ENCODE data around the gene TSBP1.

The TSBP1 gene

DNA sequence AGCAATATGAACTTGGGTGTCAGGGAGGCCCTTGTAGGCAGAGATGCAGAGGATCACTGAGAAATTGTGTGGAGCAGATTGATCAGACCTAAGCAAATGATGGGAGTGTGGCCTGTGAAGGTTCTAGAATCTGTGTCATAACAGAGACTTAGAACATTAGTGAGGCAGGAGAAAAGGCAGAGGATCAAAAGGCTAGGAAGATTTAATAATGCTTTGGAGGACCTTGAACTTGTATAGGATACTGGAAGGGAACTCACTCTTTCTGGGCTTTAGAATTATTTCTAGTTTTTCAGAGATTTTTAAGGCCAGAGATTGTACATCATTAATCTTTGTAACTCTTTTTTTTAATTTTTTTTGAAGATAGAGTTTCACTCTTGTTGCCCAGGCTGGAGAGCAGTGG is at the start of gene TSBP1:
Gene TSBP1 (minus strand): TSS at position 101 of the 400 bp plus-strand sequence. CDS start 197 bp downstream, outside the sequence.
- DNase-seq (ENCODE audit: low spot score), result no peak

DNA sequence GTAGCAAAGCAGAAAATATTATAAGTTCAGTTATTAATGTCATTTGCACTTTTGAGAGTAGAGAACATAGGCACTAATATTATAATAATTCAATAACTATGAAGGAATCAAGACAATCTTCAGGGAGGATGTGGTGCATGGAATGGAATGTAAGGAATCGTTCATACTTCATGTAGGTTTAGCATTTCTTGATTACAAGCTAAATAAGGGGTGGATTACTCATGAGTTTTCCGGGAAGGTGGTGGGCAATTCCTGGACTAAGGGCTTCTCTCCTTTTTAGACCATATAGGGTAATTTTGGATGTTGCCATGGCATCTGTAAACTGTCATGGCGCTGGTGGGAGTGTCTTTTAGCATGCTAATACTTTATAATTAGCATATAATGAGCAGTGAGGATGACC is 44.3 kb upstream of the TSBP1 start:
- no peak for DNase-seq (ENCODE audit: low spot score)

DNA sequence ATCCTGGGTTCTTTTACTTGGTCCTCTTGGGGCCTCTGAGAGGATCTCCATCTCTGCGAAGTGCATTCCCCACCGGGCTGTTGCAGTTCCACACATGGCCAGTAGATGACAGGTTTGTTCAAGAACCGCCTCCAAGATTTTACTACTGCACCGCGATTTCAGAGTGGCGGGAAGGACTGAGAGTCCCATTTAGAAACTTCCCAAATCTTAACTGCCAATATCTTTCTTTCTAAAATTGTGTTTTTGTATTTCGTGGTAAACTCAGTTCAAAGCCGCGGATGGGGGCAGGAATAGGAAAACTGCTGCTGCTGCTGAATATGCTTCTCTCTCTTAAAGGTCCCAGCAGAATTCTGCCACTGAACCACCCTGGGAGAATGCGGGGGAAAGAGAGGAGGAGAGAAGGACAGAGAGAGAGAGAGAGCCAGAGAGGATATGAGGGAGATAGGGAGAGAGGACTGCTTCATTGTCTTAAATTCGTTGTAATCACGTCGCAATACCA is 43.9 kb upstream of the TSBP1 start:
- DNase-seq (ENCODE audit: low spot score), result peak; percentile 72

- peak; percentile 89 for DNase-seq (ENCODE audit: low spot score)
Observed at GRCh38 chr6:32413427-32414047, 41.8 kb upstream of the TSBP1 start.

DNA sequence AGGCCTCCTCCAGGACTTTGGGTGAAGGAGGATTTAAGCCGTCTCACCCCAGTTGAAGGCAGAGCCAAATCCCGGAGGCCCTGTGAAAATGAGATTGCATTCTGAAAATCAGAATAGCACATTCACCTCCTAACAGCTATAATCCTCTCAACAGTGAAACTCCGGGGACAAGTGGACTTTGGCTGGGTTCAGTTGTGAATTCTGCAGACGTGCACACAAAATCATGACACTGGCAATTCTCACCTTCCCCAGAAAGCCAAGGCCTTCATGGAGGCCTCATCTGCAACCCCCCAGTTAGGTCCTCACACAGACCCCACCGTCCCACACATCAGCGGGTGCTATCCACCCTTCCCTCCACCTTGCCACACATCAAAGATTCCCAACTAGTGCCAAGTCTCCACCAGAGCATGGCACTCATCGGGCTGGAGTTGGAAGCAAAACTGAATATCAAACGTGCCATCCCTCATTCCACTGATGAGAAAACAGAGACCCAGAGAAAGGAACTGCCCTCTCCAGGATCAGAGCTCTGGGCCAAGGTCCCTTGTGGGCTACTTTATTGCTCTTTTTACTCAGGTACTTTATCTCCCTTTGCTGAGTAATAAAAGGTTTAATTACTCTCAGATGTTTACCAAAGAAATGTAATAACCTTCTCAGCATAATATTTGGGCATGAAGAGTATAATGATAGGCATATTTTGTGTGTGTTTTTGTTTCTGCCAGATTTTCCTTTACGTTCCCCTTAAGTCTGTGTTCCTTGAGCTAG is 40.0 kb upstream of the TSBP1 start:
- no peak for DNase-seq (ENCODE audit: low spot score)

DNA sequence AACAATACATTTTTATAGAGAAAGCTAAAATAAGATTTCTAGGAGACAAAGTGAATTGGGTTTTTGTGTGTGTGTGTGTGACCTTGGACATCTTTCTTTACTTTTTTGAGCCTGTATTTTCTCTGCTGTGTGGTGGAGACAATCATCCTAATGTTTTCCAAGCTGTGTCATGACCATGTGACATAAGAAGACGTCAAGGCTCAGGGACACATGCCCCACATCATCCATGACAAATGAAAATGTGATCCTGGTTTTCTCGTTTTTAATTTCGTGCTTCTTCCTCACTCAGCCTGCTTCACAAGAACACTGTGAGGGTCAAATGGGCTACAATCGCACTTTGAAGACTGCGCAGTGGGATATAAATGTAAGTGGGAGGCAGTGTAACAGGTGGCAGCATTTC is 39.2 kb upstream of the TSBP1 start:
- DNase-seq (ENCODE audit: low spot score), result no peak

GRCh38 chr6:32406857-32407256 is 35.2 kb upstream of the TSBP1 start, which contains the start of gene BTNL2:
TSS of gene BTNL2 (minus strand) at chr6:32407181. CDS start at chr6:32407123, 58 bp downstream.
- no peak for DNase-seq (ENCODE audit: low spot score)

DNA sequence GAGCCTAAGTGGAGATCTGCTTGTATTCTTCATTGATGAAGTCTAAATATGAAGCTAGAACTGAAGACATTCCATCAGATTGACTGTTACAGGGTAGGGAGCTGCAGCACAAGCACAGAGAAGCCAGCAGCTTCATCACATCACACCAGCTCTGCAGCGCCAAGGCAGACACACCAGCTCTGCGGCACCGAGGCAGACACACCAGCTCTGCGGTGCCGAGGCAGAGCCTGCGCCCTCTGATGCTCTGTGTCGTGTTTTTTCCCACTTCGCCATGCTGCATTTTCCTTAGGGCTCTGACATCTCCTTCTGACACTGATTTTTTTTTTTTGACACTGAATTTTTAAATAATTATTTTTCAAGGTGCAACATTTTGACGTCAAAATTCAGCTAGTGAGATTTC is 34.5 kb upstream of the TSBP1 start:
- DNase-seq (ENCODE audit: low spot score), result no peak

DNA sequence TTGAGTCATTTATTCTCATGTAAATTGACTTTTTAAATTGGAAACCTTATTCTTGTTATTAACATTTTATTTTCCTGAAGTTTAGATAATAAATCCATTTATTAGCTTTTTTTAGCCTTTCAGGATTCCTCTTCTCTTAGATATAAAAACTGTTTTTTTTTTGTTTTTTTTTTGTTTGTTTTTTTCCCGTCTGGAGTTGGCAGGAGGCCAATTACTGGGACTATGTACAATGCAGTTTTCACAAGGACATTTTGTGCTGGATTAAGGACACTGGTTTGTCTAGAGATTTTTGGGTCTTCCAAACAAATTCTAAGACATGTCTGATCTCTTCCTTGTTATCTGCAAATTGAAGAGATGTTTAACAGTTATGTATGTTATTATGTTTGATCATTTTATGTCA is 34.0 kb upstream of the TSBP1 start:
- DNase-seq (ENCODE audit: low spot score), result no peak

DNA sequence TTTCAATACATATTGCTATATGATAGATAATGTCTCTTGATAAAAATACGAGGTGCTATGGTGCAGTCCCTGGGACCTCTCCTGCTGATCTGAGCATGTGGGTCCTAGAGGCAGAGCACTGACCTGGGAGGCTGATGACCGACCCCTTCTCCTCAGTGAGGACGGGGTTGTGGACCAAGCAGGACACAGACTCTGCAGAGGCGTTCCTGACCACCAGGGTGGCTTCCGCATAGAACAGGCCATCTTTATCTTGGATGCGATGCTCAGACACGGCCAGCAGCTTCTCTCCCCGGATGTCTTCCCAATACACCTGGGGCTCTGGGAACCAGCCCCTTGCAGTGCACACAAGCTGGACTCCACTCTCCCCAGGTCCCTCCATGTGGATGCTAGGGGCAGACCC is 31.1 kb upstream of the TSBP1 start:
- no peak for DNase-seq (ENCODE audit: low spot score)

GRCh38 chr6:32401284-32401963 is 29.7 kb upstream of the TSBP1 start:
- no peak for DNase-seq (ENCODE audit: low spot score)

GRCh38 chr6:32397252-32397920 is 25.7 kb upstream of the TSBP1 start:
- no peak for DNase-seq (ENCODE audit: low spot score)

GRCh38 chr6:32396028-32396427 is 24.3 kb upstream of the TSBP1 start:
- DNase-seq (ENCODE audit: low spot score), result no peak

DNA sequence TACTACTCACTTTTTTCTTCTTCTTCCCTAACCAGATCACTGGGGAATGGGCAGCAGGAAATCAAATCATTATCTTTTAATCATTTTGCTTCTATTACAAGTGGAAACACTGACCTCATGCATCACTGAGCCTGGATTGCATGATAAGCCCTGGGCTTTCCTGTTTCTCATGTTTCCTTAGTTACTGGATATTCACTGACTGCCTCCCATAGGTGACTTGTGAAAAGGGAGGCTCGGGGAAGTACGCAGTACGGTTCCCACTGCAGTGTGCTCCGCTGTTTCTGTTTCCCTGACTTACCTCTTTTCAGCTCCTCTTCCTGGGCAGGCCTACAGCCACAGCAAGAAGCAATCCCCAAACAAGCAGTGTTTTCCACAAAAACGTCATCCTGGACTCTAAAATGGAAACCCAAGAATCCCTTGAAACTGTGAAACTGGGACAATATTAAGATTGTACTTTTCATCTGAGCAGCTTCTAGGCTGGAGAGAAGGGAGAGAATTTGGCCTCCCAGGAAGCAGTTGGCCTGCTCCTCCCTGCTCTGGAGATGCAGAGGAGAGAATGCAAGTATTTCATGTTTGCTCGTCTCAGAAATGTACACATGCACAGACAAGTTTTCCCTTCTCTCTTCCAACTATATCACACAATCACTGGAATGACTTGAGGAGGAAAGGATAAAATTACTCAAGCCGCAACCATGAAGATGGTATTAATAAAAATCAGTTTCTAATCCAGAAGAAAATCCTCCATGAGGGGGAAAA is 22.1 kb upstream of the TSBP1 start:
- no peak for DNase-seq (ENCODE audit: low spot score)

GRCh38 chr6:32391505-32391904 is 19.8 kb upstream of the TSBP1 start:
- DNase-seq (ENCODE audit: low spot score), result no peak

- no peak for DNase-seq (ENCODE audit: low spot score)
Observed at GRCh38 chr6:32387589-32388340, 16.1 kb upstream of the TSBP1 start.

DNA sequence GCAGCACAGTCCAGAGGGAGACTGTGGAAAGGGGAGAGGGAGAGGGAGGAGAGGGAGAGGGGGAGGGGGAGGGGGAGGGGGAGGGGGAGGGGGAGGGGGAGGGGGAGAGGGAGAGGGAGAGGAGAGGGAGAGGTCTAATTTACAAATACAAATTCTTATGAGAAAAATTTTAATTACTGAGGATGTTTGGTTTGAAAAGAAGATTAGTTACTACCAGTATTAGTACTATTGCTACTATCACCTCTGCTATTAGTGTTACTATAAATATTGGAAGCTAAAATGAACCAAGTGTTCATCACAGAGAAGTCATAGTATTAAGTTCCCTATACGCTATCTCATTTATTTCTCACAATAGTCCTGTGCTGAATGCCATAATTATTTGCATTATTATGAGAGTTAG is 14.3 kb upstream of the TSBP1 start:
- DNase-seq (ENCODE audit: low spot score), result no peak

DNA sequence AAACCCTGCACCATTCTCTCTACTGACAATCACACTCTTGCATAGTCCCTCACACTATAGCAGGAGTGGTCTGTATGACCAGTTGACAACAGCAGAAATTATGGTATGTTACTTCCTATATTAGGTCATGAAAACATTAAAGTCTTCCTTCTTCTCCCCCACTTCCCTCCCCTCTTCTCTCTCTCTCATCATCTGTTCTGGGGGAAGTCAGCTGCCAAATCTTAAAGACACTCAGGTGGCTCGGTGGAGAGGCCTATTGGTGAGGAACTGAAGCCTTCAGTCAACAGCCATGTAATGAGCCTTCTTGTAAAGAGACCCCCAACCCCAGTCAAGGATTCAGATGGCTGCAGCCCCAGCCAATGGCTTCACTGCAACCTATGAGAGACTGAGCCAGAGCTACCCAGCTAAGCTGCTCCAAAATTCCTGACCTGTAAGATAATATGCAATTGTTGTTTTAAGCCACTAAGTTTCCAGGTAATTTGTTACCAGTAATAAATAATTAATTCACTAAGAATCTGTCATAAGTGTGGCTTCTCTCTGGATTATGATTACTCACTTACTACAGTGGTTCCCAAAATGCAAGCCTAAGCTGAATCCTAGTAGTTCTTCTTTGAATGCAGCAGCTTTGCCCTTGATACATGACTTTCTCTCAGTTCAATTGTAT is 11.2 kb upstream of the TSBP1 start:
- no peak for DNase-seq (ENCODE audit: low spot score)

GRCh38 chr6:32379545-32379944 is 7.8 kb upstream of the TSBP1 start:
- no peak for DNase-seq (ENCODE audit: low spot score)

Measured in Ammon's horn (tissue), 1 donor.